Prostate gland (tissue), 2 donors: ENCODE data around the gene BOLL.

ENCODE experiments used
- CTCF ChIP-seq, 4 experiments: fragments of 200-600 bp in 2 of 4; fragments of 450-650 bp in 2 of 4; sonication (generic) in 2 of 4; IDR thresholded peaks; 1 replicate in 3 of 4; 2 replicates in 1 of 4; pipeline ENCODE4 v1.5.1; 2016 to 2019; ENCODE audit warnings: antibody characterized with exemption in 4 of 4, mild to moderate bottlenecking in 2 of 4, moderate library complexity in 2 of 4
- POLR2AphosphoS5 ChIP-seq: sonication (generic); formaldehyde crosslinking; IDR thresholded peaks from one replicate; pipeline ENCODE4 v1.6.1; 2017; ENCODE audit warnings: antibody characterized with exemption

GRCh38 chr2:197809064-197809463 lies 23.9 kb upstream of the BOLL start:
- no peak for TF ChIP-seq CTCF (IDR thresholded peaks at IDR 0.05)
- TF ChIP-seq POLR2AphosphoS5: no peak
